Vagina (tissue), 2 donors: Measurements from ENCODE around the gene COG3.

ENCODE experiments used
- CTCF ChIP-seq, 3 experiments: fragments of 450-650 bp in 2 of 3; fragments of 200-600 bp in 1 of 3; sonication (generic) in 1 of 3; IDR thresholded peaks; one replicate each; pipeline ENCODE4 v1.5.1; 2017 to 2019; ENCODE audit warnings: antibody characterized with exemption in 3 of 3, mild to moderate bottlenecking in 2 of 3, moderate library complexity in 2 of 3
- POLR2A ChIP-seq, 2 donors: fragments of 450-650 bp; IDR thresholded peaks; one replicate each; pipeline ENCODE4 v1.6.1; 2017; ENCODE audit warnings: antibody characterized with exemption in 2 of 2, mild to moderate bottlenecking in 2 of 2, moderate library complexity in 2 of 2
- POLR2AphosphoS5 ChIP-seq, 2 donors: sonication (generic); formaldehyde crosslinking; IDR thresholded peaks; one replicate each; pipeline ENCODE4 v1.9.0; 2017; ENCODE audit warnings: antibody characterized with exemption in 2 of 2, mild to moderate bottlenecking in 2 of 2, low read depth in 1 of 2; ENCODE audit not compliant: insufficient read depth in 1 of 2

- no peak for TF ChIP-seq POLR2AphosphoS5 (IDR thresholded peaks at IDR 0.05; ENCODE audit: insufficient read depth in 1 of 2, low read depth in 1 of 2)
- TF ChIP-seq CTCF (IDR thresholded peaks at IDR 0.05), result no peak
- TF ChIP-seq POLR2A (IDR thresholded peaks at IDR 0.05), result no peak
These were observed 120.1 kb downstream of the COG3 start for GRCh38 chr13:45584816-45585215.
